Uterus (tissue), 2 donors: Measurements from ENCODE around the gene GMPR.

ENCODE experiments used
- CTCF ChIP-seq, 4 experiments: fragments of 200-600 bp in 2 of 4; fragments of 450-650 bp in 2 of 4; sonication (generic) in 2 of 4; IDR thresholded peaks; one replicate each; pipeline ENCODE4 v1.5.1; 2016 to 2019; ENCODE audit warnings: antibody characterized with exemption in 4 of 4, mild to moderate bottlenecking in 2 of 4, moderate library complexity in 1 of 4
- POLR2A ChIP-seq, 2 donors: fragments of 450-650 bp; IDR thresholded peaks; one replicate each; pipeline ENCODE4 v1.6.1; 2016; ENCODE audit warnings: antibody characterized with exemption in 2 of 2, mild to moderate bottlenecking in 1 of 2, moderate library complexity in 1 of 2

- no peak for TF ChIP-seq POLR2A (IDR thresholded peaks at IDR 0.05)
- no peak for TF ChIP-seq CTCF (IDR thresholded peaks at IDR 0.05)
These were observed 33.0 kb downstream of the GMPR start for GRCh38 chr6:16271428-16271827.
